Stimulated activated CD4-positive, alpha-beta T cell treated with anti-CD3 and anti-CD28 coated beads, Interleukin-2, amount 100 ng/mL, for 4 hours (primary cell): ENCODE data around the gene USP10.

Source experiments
- DNase-seq: peaks from one replicate; pipeline ENCODE4 v3.0.0-alpha.2; 2020; ENCODE audit warnings: low read depth

The USP10 gene

DNA sequence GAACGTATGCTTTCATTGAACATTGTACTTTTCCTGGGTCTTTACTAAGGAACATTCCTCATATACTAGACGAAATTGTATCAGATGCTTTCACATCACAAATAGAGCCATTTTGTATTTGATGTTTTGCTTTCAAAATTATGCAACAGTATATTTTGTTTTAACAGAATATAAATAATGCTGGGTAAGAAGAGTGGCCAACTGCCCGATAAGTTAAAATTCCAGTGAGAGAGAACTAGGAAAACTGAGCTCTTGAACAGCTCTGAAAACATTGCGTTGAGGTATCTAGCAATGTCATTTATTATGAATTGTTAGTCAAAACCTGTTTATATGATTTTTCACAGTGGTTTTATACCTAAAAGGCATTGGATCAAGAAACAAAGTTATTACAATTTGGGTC is 50.8 kb downstream of the USP10 start:
- DNase-seq: no peak

DNA sequence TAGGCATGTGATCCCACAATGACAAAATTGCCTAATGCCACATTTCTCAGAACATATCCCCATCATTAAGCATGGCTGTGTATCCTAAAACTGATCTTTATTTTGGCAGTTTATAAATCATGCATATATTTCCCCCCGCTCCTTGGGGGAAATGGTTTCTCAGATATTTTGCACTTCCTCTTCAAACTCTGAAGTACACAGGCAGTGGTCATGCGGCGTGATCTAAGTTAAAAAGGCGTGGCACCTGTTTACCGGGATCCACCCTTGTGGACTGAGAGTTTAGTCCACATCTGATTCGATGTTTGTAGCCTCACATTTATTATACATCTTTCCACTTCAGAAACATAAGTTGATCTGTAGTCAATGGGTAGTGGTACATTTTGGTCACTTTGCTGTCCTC is 51.4 kb downstream of the USP10 start:
- DNase-seq: no peak

DNA sequence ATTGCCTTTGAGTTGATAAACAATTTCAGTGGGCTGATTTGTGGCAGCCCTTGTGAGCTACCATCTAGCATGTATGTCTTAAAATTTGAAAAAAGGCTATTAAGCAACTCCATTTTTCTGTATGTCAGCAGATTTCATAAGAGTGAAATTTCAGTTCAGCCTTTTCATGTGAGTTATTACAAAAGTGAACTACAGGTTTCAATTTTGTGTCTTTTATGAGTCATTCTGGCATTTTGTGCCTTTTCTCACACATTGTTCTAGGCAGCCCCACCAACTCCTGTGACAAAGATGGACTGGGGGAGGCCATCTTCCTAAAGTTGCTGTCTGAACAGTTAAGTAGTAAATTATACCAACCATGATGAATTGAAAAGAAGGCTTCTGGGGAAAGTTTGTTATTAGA is 52.1 kb downstream of the USP10 start:
- DNase-seq: no peak

DNA sequence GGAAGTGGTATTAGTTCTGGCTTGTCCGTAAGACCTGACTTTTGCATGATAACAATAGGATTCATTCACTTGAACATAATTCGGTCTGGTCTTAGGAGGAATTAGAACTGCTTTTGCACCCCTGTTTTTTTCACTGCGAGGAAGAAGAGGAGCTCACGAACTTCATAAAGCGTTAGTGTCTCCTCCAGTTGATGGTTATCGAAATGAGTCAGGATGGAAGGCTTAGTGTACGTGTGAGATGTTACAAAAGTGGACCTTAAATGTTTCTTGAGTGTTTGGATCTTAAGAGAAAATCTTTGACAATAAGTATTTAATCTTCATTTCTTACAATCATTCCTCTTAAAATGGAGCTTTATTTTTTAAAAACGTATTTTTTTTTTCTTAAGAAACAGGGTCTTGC is 52.8 kb downstream of the USP10 start:
- DNase-seq: no peak

DNA sequence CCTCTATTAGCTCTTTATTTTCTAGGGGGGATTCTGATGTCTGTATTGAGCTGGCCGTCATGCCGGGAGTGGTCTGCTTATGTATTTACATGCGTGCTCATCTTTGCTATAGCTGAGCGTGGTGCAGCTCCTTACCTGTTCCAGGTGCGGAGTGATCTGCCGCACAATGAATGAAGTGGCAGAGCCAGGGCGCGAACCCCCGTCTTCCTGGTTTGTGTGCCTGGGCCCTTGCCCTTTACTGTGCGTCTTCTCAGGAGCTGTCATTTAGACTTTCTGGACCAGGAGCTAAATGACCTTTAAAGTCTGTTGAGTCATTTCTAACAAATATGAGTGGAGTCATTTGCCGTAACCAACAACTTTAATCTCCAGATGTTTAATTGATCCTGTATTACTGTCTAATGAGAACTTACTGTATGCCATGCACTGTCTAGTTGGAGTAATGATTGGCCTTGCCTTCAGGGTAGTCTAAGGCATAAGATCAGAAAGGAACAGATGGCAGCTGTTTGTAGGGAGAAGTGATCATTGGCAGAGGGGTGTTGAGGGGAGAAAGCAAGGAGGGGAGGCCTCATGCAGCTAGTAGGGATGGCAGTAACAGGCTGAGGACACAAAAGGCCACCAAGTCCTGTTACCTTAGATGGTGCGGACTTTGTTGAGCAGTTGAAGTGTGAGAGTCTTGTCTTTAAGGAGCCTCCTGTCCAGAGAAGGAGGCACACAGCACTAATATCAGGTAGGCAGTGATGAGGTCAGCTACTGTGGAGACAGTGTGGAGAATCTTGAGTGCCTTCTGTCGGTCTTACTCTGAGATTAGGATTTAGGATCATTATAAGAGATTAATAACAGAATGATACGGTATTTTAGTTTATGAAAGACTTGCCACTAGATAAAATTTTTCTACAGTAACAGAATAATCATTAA is 53.9 kb downstream of the USP10 start:
- no peak for DNase-seq

DNA sequence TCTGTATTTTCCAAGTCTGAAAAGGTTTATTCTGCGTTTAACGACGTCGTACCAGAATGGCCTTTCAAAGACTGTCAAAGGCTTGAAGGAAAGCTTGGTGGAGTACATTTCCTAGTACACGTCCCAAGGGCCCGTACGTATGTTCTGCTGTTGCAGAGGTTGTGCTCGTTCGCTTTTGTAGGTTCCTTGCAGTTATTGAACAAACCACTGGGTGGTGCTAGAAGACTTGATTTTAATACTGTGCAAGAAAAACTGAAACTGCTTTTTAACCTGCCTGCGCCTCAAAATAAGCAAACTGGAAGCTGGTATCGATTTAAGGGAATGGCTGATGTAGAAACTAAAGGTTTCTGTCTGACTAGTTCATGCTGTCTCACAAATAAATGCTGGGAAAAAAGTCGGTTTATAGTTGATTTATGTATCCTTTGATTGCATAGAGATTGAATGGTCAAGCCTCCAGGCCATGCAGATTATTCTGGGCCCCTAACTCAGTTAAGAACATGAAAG is 54.6 kb downstream of the USP10 start:
- peak; percentile 50 for DNase-seq

DNA sequence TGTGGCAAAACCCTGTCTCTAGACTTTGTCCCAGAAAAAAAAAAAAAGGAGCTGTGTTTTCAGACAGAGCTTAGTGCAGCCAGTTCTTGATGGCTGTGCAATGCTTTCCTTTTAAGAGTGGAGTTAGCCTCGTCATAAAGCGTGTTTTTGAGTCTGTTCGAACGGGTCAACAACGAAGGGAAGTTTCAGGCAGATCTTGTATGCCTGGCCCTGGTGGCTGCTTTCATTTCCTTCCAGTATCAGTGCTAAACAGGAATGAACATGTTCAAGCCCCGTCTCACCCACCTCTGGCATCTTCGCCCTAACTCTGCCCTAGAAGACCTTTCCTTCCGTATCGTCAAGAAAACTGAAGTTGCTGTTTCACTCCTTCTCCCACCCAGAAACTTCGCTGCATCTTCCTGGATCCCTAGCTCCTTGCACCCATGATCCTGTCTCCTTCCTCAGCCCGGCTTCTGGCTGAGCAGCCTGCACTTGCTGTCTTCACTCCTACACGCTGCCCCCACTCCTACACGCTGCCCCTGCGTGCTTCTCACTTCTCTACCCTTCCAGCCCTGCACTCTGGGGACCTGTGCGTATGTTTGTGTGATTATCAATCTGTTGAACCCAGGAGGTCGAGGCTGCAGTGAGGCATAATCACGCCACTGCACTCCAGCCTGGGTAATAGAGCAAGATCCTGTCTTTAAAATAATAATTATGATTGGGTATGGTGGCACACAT is 55.3 kb downstream of the USP10 start:
- no peak for DNase-seq

DNA sequence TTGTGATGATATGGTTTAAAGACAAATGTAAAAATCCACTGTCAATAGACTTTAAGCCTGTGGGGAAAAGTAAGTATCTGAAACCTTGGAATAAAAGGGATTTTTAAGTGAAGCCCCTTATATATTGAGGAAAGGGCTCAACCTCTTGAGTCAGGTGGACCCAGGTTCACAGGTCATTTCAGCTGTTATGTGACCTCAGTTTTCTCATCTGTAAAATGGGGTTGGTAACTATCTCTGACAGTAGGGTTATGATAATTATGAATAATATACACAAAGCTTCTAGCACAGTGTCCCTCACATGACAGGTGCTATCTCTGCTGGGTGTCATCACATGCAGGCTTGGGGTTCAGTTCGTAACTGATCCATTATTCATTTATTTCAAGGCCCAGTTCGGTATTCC is 57.0 kb downstream of the USP10 start:
- no peak for DNase-seq

DNA sequence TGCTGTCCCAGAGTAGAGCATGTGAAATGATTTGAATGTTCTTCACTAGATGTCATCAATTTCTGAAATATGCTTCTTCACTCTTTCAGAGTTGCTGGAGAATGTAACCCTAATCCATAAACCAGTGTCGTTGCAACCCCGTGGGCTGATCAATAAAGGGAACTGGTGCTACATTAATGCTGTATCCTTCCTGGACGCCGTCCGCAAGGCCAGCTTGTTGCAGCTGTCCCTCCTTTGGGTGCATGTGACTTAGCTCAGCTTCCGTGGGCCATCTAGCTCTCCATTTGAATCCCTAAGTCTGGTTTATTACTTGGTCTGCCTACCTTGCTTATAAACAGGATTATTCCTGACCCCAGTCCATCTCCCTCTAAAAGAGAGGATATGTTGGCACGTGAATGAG is 58.8 kb downstream of the USP10 start:
- DNase-seq: no peak

DNA sequence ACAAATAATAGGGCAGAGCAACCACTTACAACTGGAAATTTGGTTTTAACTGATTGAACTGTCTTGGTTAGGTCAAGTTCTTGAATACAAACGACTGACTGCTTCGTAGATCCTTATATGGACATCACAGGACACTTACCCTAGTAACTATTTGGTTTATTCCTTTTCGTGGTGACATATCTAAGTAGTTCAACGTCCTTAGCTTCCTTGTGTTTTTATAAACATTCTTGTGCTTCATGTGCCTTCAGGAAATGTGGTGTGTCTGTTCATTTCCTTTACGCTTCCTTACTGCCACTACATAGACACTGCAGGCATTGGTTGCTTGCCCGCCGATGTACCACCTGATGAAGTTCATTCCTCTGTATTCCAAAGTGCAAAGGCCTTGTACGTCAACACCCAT is 59.3 kb downstream of the USP10 start:
- DNase-seq: no peak

DNA sequence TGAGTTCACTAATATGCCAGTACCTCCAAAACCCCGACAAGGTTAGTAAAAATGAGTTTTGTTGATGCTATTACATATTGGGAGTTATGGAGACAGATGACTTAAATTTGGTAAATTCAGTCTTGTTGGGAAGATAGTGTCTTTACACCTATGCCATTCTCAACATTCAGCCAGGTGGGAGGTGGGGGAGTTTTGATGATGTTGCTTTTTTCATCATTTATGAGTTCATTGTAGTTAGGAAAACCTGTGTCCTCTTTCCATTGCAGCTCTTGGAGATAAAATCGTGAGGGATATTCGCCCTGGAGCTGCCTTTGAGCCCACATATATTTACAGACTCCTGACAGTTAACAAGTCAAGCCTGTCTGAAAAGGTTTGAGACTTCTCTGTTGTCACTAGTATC is 60.1 kb downstream of the USP10 start:
- no peak for DNase-seq

DNA sequence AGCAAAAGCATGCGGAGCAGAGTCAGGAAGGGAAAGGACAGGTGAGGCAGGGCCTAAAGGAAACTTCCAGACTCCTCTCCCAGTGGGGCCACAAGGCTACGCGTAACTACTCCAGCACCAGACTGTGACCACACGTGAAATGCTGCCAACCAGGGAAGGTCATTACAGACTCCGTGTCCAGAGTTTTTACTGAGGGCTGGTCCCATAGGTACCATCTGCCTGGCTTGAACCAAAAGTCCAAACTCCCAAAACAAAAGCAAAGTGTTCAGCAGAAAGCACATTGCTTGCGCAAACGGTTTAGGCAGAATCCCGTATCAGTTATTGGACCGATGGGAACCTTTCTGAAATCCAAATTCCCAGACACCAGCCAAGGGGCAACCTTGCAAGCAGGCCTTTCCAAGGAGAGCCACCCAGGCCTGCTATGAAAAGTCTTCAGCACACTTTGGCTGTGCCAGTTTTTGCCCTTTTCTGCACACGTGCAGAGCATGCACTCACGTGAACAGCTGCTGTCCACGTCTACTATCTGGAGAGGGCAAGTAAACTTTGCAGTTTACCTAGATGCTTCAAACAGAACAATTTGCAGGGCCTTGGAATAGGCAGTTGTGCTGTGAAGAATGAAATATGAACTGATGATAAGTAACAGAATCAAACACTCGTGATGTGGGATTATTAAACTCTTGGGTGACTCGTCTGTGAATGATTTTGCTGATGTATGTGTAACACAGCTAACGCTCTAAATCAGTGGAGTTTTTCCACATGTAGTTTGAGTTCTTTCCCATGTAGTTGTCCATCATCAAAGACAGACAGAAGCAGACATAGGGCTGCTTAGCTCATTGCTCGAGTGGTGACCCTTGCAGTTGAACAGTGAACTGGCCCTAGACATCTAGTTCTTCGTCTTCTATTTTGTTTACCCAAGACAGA is 61.9 kb downstream of the USP10 start:
- no peak for DNase-seq

DNA sequence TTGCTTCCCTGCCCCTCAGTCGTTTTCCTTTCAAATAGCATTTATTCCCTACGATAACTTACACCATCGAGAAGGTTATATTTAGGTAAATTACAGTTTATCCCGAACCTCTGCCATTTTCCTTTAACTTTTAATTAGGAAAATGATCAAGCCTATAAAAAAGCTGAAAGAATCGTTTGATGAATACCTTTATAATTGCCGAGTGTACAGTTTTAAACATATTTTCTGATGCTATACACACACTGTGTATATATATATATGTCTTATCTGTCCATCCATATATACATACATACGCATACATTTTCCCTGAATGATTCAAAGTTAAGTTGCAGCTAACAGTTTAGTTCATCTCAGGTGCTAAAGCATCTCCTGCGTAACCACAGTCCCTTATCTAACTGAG is 63.4 kb downstream of the USP10 start:
- no peak for DNase-seq

DNA sequence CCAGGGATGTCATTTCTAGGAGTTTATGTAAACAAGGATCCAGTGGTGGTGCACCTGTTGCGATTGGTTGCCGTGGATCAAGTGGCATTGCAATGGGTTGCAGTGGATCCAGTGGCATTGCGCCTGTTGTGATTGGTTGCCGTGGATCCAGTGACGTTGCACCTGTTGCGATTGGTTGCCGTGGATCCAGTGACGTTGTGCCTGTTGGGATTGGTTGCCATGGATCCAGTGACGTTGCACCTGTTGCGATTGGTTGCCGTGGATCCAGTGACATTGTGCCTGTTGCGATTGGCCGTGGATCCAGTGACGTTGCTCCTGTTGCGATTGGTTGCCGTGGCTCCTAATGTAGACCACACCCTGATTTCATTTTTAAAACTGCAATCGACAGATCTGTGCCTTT is 63.8 kb downstream of the USP10 start:
- DNase-seq: no peak

DNA sequence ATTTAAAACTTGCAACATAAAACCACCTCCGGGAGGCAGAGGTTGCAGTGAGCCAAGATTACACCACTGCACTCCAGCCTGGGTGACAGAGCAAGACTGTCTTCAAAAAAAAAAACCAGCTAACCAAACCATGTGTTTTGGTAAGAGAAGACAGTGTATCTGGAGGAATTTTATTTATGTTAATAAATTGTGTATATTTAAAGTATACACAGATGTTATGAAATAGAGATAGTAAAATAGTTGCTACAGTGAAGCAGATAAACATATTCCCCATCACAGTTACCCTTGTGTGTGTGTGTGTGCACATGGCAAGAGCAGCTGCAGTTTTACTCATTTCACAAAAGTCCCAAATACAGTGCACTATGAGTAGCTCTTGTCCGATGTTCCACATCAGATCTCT is 65.2 kb downstream of the USP10 start:
- no peak for DNase-seq

DNA sequence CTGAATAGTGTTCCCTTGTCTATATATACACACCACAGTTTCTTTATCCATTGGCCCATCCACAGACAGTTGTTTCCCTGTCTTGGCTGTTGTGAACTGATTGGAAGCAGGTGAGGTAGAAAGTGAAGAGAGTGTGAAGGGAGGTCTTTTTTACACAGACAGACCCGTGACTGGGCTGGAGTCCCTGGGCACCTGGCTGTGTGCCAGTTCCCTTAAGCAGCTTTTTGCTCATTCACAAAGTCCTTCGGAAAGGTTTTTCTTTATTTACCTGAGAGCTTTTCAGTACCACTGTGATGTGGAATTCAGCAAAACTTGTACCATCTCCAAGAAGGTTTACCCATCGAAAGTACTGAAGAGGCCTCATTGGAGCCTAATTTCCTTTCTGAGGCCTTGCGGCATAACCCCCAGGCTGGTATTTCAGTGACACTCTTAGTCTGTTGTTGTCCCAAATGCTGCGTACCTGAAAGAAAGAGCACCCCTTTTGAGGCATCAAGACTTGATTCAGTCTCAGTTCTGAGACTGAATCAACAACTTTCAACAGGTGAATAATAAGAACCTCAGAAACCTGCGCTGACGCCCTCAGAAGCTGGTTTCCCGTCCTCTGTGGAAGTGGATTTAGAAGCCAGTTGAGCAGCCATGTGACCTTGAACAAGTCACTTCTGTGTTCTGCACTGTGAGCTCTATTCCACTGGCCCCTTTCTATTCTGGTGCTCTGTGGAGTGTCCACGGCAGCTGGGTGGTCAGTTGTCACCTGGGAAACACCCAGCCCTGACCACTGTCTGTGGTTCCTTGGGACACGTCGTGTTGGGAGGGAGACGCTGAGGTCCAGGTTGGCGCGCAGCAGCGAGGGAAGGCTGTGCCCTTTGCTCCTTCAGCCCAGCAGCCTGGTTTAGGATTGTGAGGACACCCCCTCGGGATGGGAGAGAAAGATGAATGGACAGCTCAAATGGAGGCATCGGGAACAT is 66.1 kb downstream of the USP10 start:
- DNase-seq: no peak

DNA sequence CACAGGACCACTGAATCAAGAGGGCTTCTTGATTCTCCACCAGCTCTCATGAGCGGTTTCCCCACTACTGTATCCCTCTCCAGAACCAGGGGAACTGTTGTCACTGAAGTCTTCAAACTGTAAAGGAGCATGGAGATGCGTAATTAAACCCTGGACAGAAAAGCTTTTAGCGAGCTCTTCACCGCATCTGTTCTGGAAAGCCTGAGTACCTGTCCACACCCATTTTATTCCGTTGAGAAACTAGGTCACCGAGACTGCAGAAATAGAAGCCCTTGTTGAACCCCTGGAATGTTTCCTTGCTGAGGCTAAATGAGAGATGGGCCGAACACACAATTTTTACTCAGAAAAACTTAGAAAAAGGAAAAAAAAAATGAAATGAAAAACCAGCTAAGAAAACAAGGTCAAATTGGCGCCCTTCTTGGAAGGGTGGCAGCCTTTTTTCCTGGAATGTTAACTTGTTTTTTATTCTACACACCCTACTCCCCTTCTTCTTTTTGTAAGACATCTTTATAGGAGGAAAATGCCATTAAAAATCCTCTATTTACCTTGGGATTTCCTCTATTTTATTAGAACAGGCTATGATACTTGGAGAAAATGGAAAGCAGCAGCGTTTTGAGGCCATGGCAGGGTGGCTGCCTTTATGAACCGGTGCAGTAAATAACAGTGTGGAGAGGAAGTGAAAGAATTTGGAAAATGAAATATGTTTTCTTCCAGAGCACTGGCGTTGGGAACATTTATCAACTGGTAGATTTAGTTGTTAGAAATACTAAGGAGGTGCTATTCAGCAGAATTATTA is 67.4 kb downstream of the USP10 start:
- no peak for DNase-seq

DNA sequence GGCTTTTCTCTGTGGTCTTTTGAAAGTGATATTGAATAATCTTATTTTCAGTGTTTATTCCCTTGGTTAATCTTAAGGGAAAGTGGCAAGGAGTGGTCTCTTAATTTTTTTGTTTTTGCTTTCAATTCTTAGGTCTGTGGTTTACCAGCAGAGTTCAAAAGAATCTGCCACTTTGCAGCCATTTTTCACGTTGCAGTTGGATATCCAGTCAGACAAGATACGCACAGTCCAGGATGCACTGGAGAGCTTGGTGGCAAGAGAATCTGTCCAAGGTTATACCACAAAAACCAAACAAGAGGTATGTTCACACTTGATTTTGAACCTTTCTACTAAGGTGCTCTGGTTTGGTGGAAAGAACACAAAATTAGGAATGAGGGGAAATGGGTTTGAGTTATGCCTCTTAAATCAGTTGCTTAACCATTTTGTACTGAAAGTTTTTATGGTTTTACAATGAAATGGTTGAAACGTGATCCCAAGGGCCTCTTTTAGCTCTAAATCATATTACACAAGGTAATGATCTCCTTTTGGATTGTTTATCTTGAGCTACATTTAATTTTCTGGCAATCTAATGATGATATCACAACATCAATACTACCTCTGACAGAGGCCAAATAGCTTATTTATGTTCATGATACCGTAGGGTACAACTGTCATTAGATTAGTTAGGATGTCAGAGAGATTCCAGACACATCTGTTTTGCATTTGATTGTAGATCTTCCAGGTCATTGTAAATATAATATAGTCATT is 68.4 kb downstream of the USP10 start:
- DNase-seq: no peak

DNA sequence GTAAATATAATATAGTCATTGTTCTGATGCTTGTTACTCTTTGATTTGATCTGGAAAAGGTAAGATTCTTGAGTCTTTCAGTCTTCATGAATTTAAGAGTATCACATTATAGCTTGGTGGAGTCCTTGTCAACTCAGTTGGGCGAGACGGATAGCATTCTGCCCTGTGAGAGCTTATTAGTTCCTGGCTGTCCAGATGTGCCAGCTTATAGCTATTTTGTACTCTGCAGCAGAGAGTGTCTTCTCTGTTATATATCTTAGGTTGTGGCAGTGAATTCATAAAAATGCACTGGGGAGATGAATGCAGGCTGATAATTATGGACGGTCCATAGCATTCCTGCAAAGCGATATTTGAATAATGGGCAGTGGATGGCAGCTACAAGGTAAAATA is 69.0 kb downstream of the USP10 start:
- DNase-seq: no peak

DNA sequence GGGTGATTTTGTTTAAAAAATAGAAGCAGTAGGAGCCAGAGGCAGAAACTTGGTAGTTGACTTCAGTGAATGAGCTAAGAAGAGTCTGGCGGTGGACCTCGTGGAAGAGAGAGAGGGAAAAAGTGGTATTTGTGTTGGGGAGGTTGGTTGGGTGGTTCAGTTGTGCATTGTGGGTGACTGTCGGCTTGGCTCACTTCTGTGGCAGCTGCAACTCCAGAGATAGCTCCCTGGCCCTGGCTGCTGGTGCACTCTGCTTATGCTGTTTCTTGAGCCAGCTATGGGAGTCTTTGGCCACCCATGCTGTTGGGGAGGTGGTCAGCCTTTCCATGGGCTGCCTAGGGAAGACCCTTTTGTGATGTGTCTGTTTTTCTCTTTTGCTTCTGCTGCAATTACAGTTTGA is 69.6 kb downstream of the USP10 start:
- no peak for DNase-seq
